ENCODE measurements around the gene CENPA. TPM values are rescaled to one million over a fixed set of nuclear protein-coding genes. Genes with fewer than 3 reads are reported as not detected.

CENPA gene
- total RNA-seq, 2 donors from 2014 or later, result not detected

DNA sequence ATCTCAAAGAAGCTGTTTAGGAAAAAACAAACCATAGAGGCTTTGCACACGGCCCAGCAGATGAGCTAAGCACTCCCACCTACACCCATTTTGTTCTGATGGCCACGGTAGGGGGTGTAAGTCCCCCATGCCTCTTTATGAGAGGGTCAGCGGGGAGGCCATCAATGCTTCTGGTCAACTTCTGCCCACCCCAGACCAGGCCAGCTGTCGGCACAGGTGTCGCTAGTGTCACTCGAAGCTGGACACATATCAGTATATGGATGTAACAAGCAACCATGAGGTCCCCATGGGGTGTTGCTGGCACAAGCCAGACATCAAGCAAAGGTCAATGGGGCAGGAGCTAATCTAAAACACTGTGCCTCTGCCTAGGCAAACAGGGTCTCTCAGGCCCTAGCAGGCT is 45.5 kb upstream of the CENPA start:
- Histone ChIP-seq H3K9me3 (no peaks in the 10 kb centered on the region), H3K27me3 (replicated peaks; ENCODE audit: insufficient read depth) (no peaks in the 10 kb centered on the region), H3K4me1 (ENCODE audit: control insufficient read depth in 1 of 2, low read depth in 2 of 2) (peaks cover 0 to 11% of the 10 kb centered on the region in 2 donors), H3K36me3 (no peaks in the 10 kb centered on the region), H3K27ac (no peak overlapping the region), H3K4me3 (no peak overlapping the region)
- ATAC-seq (ENCODE audit: insufficient number of reproducible peaks, low FRiP score, low read depth) (no peak), DNase-seq (ENCODE audit: low spot score) (no peak)
- TF ChIP-seq, protein P1, sequence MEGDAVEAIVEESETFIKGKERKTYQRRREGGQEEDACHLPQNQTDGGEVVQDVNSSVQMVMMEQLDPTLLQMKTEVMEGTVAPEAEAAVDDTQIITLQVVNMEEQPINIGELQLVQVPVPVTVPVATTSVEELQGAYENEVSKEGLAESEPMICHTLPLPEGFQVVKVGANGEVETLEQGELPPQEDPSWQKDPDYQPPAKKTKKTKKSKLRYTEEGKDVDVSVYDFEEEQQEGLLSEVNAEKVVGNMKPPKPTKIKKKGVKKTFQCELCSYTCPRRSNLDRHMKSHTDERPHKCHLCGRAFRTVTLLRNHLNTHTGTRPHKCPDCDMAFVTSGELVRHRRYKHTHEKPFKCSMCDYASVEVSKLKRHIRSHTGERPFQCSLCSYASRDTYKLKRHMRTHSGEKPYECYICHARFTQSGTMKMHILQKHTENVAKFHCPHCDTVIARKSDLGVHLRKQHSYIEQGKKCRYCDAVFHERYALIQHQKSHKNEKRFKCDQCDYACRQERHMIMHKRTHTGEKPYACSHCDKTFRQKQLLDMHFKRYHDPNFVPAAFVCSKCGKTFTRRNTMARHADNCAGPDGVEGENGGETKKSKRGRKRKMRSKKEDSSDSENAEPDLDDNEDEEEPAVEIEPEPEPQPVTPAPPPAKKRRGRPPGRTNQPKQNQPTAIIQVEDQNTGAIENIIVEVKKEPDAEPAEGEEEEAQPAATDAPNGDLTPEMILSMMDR (IDR thresholded peaks at IDR 0.05), result no peak

DNA sequence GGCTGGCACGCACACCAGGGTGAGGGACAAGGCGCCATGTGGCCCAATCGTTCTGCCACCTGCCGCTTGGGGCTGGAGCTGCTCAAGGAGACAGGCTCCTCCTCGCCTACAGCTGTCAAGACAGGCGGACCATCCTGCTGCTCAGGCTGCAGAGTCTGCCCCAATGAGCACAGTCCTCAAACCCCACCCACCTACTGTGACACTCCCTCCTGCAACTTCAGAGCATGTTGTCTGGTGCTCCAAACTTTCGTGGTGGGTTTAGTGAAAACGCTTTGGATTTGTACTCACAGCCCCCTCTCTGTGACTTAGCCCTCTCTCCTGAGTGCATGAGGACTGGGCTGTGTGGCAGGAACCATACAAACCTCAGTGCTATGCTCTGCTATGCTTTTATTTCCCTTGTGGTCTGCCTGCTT is 45.0 kb upstream of the CENPA start:
- H3K4me3 ChIP-seq, result no peak overlapping the region
- ATAC-seq (ENCODE audit: insufficient number of reproducible peaks, low FRiP score, low read depth) (no peak), DNase-seq (ENCODE audit: low spot score) (no peak)
- no peak overlapping the region for H3K27ac ChIP-seq
- TF ChIP-seq, protein P1 (IDR thresholded peaks at IDR 0.05), result no peak
- H3K36me3 ChIP-seq, result no peaks in the 10 kb centered on the region
- no peaks in the 10 kb centered on the region for H3K27me3 ChIP-seq (replicated peaks; ENCODE audit: insufficient read depth)
- H3K9me3 ChIP-seq, result no peaks in the 10 kb centered on the region
- H3K4me1 ChIP-seq (ENCODE audit: control insufficient read depth in 1 of 2, low read depth in 2 of 2), result peaks cover 0 to 11% of the 10 kb centered on the region in 2 donors

DNA sequence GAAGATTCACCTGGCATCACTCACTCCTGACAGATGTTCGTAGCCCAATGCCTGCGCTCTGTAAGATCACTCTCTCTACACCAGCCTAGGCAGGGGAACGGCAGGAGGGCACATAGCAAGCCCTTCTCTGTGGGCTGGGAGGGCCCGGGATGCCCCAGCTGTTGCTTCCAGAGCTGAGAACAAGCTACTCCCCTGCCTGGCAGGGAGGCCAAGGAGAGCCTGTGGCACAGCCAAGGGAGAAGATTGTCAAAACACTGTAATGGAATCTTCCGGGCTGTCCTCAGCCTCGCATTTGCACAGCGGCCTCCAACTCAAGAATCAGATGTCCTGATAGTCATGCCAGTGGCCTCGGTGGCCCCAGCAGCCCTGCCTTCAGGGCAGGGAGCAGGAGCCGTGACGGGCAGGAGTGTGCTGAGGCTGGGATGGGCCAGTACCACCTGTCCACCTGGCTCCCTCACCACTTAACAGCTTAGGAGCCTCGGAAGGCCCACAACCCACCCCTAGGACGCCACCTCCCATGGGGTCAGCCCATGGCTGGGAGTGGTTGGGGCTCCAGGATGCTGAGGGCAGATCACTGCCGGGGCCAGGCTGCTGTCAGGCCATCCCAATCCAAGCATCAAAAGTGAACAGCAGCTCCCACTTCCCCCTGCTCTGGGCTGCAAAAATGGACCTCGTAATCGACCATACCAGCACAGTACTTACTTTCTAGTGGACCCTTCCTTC is 43.6 kb upstream of the CENPA start:
- Histone ChIP-seq H3K9me3 (no peaks in the 10 kb centered on the region), H3K27ac (no peak overlapping the region), H3K4me1 (ENCODE audit: control insufficient read depth in 1 of 2, low read depth in 2 of 2) (peaks cover 0 to 5% of the 10 kb centered on the region in 2 donors), H3K4me3 (no peak overlapping the region), H3K36me3 (no peaks in the 10 kb centered on the region), H3K27me3 (replicated peaks; ENCODE audit: insufficient read depth) (no peaks in the 10 kb centered on the region)
- ATAC-seq (ENCODE audit: insufficient number of reproducible peaks, low FRiP score, low read depth) (no peak), DNase-seq (ENCODE audit: low spot score) (no peak)
- TF ChIP-seq, protein P1 (IDR thresholded peaks at IDR 0.05), result no peak

DNA sequence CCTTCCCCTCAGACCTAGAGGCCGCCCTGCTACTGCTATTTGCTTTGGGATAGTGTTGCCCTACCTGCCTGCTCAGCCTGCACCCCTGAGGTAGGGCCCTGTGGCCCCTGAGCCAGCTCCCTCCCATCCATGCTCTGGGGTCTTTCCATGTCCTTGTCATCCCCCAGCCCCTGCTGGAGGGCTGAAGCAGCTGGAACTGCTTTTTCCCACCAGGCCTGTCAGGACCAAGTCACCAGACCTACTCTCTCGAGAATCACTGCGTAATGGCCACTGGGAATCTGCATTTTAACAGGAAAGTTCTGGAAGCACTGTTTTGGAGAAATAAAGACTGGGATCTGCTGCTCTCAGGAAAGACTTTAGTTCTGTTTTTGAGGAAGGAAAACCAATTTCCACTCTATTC is 42.0 kb upstream of the CENPA start:
- no peak for ATAC-seq (ENCODE audit: insufficient number of reproducible peaks, low FRiP score, low read depth)
- Histone ChIP-seq H3K4me3 (no peak overlapping the region), H3K9me3 (no peaks in the 10 kb centered on the region), H3K27ac (no peak overlapping the region), H3K27me3 (replicated peaks; ENCODE audit: insufficient read depth) (no peaks in the 10 kb centered on the region), H3K4me1 (ENCODE audit: control insufficient read depth in 1 of 2, low read depth in 2 of 2) (peaks cover 0 to 5% of the 10 kb centered on the region in 2 donors), H3K36me3 (no peaks in the 10 kb centered on the region)
- no peak for DNase-seq (ENCODE audit: low spot score)
- TF ChIP-seq, protein P1 (IDR thresholded peaks at IDR 0.05), result no peak

DNA sequence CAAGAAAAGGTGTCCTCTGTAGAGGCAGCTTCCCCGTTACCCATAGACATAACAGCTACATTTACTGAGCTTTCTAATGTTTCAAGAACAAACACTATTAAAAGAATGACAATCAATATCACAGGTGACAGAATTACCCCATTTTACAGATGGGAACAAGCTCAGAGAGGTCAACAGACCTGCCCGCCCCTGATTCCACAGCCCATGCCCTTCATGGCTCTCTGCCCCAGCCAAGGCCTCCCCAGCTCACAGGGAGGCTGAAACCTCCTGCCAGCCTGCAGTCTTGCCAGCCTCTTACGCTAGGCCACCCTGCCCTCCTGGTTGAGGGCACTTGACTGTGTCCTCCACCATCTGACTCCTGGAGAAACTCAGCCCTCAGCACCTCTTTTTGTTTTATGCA is 40.9 kb upstream of the CENPA start:
- no peak overlapping the region for H3K27ac ChIP-seq
- no peak overlapping the region for H3K4me3 ChIP-seq
- no peaks in the 10 kb centered on the region for H3K9me3 ChIP-seq
- TF ChIP-seq, protein P1 (IDR thresholded peaks at IDR 0.05), result no peak
- H3K4me1 ChIP-seq (ENCODE audit: control insufficient read depth in 1 of 2, low read depth in 2 of 2), result peaks cover 0 to 5% of the 10 kb centered on the region in 2 donors
- no peaks in the 10 kb centered on the region for H3K27me3 ChIP-seq (replicated peaks; ENCODE audit: insufficient read depth)
- no peak for ATAC-seq (ENCODE audit: insufficient number of reproducible peaks, low FRiP score, low read depth)
- H3K36me3 ChIP-seq, result no peaks in the 10 kb centered on the region
- DNase-seq (ENCODE audit: low spot score), result no peak

Measured in thoracic aorta (tissue), 2 donors.